ENCODE measurements around the gene MIS18BP1.
"Not testable (repeated sequence)": the region's sequence is repeated elsewhere in the genome, so short reads cannot be mapped to it uniquely, and the experiment has no call there.

MIS18BP1 gene

GRCh38 chr14:45246151-45246550 lies 6.9 kb downstream of the MIS18BP1 start:
- DNase-seq (ENCODE audit: low read depth), result no peak

- DNase-seq (ENCODE audit: low read depth), result no peak
These were observed 10.3 kb downstream of the MIS18BP1 start for GRCh38 chr14:45242706-45243105.

- no peak for DNase-seq (ENCODE audit: low read depth)
These were observed 14.0 kb downstream of the MIS18BP1 start for GRCh38 chr14:45238988-45239387.

- DNase-seq (ENCODE audit: low read depth), result no peak
These were observed 25.4 kb downstream of the MIS18BP1 start for GRCh38 chr14:45227566-45227965.

GRCh38 chr14:45222485-45223262 lies 30.3 kb downstream of the MIS18BP1 start:
- DNase-seq (ENCODE audit: low read depth), result no peak

- DNase-seq (ENCODE audit: low read depth), result not testable (repeated sequence)
These were observed 38.7 kb downstream of the MIS18BP1 start for GRCh38 chr14:45214341-45214740.

- DNase-seq (ENCODE audit: low read depth), result not testable (repeated sequence)
These were observed 39.3 kb downstream of the MIS18BP1 start for GRCh38 chr14:45213716-45214115.

GRCh38 chr14:45212231-45212630 lies 40.8 kb downstream of the MIS18BP1 start:
- DNase-seq (ENCODE audit: low read depth), result no peak

- no peak for DNase-seq (ENCODE audit: low read depth)
These were observed 41.7 kb downstream of the MIS18BP1 start for GRCh38 chr14:45211295-45211694.

- DNase-seq (ENCODE audit: low read depth), result no peak
These were observed 42.8 kb downstream of the MIS18BP1 start for GRCh38 chr14:45210159-45210558.

- no peak for DNase-seq (ENCODE audit: low read depth)
These were observed 48.8 kb downstream of the MIS18BP1 start for GRCh38 chr14:45204241-45204640.

GRCh38 chr14:45201905-45202304 lies 51.1 kb downstream of the MIS18BP1 start:
- no peak for DNase-seq (ENCODE audit: low read depth)

GRCh38 chr14:45199230-45199629 lies 53.8 kb downstream of the MIS18BP1 start:
- no peak for DNase-seq (ENCODE audit: low read depth)

GRCh38 chr14:45198551-45198950 lies 54.5 kb downstream of the MIS18BP1 start:
- no peak for DNase-seq (ENCODE audit: low read depth)

- DNase-seq (ENCODE audit: low read depth), result no peak
These were observed 58.0 kb downstream of the MIS18BP1 start for GRCh38 chr14:45194964-45195363.

GRCh38 chr14:45185100-45185814 lies 67.7 kb downstream of the MIS18BP1 start:
- DNase-seq (ENCODE audit: low read depth), result no peak

GRCh38 chr14:45181806-45182205 lies 71.2 kb downstream of the MIS18BP1 start:
- DNase-seq (ENCODE audit: low read depth), result no peak

- no peak for DNase-seq (ENCODE audit: low read depth)
These were observed 71.7 kb downstream of the MIS18BP1 start for GRCh38 chr14:45181329-45181728.

GRCh38 chr14:45177076-45177475 lies 75.9 kb downstream of the MIS18BP1 start:
- no peak for DNase-seq (ENCODE audit: low read depth)

GRCh38 chr14:45169906-45170305 lies 83.1 kb downstream of the MIS18BP1 start:
- DNase-seq (ENCODE audit: low read depth), result no peak

GRCh38 chr14:45156067-45156466 lies 96.9 kb downstream of the MIS18BP1 start:
- no peak for DNase-seq (ENCODE audit: low read depth)
